Measurements from ENCODE around the gene UBTD2. TPM values are rescaled to one million over a fixed set of nuclear protein-coding genes. Genes with fewer than 3 reads are reported as not detected.
A peak's percentile ranks its signal among the peaks of the same experiment; 100 is the strongest.

The UBTD2 gene
- total RNA-seq, 1 donor from 2014 or later, result 15.8 TPM

DNA sequence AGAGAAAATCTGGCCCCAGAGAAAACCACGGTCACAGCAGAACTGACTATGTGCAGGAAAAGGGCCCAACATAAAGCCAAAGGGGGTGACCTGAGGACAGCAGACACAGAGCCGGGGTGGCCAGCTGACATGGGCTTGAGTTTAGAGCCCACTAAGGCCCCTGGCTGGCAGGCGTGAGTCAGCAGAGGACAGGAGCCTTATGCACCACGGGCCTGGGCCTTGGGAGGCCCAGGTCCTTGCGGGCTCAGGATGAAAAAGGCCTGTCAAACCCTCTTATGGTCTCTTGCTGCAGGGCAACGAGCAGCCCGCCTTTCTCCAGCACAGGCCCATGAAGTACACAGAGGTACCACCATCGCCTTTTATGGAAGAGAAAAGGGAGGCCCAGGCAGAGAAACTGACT lies 115.3 kb downstream of the UBTD2 start:
- TF ChIP-seq, protein P1, sequence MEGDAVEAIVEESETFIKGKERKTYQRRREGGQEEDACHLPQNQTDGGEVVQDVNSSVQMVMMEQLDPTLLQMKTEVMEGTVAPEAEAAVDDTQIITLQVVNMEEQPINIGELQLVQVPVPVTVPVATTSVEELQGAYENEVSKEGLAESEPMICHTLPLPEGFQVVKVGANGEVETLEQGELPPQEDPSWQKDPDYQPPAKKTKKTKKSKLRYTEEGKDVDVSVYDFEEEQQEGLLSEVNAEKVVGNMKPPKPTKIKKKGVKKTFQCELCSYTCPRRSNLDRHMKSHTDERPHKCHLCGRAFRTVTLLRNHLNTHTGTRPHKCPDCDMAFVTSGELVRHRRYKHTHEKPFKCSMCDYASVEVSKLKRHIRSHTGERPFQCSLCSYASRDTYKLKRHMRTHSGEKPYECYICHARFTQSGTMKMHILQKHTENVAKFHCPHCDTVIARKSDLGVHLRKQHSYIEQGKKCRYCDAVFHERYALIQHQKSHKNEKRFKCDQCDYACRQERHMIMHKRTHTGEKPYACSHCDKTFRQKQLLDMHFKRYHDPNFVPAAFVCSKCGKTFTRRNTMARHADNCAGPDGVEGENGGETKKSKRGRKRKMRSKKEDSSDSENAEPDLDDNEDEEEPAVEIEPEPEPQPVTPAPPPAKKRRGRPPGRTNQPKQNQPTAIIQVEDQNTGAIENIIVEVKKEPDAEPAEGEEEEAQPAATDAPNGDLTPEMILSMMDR (IDR thresholded peaks at IDR 0.05), result no peak
- peaks cover 71% of the 10 kb centered on the region for H3K4me1 ChIP-seq
- no peak for DNase-seq
- ATAC-seq, result no peak
- no peaks in the 10 kb centered on the region for H3K9me3 ChIP-seq
- no peak overlapping the region for H3K4me3 ChIP-seq
- intact Hi-C loops (cut with DNase I), result no loop called here
- no peaks in the 10 kb centered on the region for H3K36me3 ChIP-seq
- peak overlapping the region; percentile 56 for H3K27ac ChIP-seq
- H3K27me3 ChIP-seq (ENCODE audit: low read depth), result no peaks in the 10 kb centered on the region

DNA sequence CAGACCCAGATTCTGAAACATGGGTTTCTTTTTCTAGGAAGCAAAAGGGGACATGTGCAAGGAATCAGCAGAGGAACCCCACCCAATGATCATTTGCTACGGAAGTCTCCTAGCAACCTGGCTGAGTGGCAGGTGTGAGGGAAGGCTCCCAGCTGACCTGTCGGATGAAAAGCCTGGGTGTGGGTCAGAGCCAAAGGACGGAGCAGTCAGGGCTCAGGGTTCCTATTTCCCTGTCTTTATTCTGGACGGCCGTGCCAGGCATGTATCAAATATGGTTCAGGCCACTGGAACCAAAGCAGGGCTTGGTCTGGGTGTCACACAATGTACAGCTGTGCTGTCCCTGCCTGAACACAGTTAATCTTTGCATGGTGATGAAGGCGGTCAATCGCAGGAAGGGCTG lies 115.7 kb downstream of the UBTD2 start:
- no peaks in the 10 kb centered on the region for H3K27me3 ChIP-seq (ENCODE audit: low read depth)
- H3K4me3 ChIP-seq, result no peak overlapping the region
- H3K9me3 ChIP-seq, result no peaks in the 10 kb centered on the region
- ATAC-seq (peak in 1 of 2 donors; percentile 31), DNase-seq (no peak)
- H3K36me3 ChIP-seq, result no peaks in the 10 kb centered on the region
- TF ChIP-seq, protein P1 (IDR thresholded peaks at IDR 0.05), result no peak
- peaks cover 71% of the 10 kb centered on the region for H3K4me1 ChIP-seq
- H3K27ac ChIP-seq, result peak overlapping the region; percentile 56
- intact Hi-C loops (cut with DNase I), result no loop called here

DNA sequence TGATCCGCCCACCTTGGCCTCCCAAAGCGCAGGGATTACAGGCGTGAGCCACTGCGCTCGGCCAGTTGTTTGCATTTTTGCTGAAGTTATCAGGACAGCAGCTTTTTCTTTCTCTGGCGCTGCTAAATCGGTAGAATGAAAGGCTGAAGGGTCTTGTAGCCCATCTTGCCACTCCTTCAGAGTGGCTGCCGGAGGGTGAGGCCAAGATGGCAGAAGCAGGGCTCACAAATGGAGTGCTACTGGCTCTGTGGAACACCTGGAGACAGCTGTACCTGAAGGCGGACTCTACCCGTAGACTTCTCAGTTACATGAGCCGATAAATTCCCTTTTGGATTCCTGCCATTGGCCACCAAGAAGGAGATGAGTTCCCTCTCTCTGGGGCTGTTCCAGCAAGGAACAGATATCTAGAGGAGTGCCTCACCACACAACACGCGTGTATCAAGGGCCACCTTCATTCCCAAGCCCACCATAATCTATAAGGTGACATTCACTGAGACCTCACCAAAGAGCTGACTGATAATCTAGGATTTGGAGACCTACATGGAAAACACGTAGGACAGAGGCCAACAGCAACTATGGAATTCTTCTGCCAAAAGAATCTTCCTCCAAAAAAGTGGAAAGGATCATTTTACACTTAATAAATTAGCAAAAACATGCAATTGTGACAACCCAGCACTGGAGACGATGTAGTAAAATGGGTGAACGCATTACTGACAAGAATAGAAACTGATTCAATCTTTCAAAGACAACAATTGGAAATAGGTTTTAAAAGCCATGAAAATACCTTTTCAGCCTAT lies 117.3 kb downstream of the UBTD2 start:
- Histone ChIP-seq H3K4me1 (peaks cover 76% of the 10 kb centered on the region), H3K27ac (peak overlapping the region; percentile 63)
- intact Hi-C loops (cut with DNase I), result no loop called here

DNA sequence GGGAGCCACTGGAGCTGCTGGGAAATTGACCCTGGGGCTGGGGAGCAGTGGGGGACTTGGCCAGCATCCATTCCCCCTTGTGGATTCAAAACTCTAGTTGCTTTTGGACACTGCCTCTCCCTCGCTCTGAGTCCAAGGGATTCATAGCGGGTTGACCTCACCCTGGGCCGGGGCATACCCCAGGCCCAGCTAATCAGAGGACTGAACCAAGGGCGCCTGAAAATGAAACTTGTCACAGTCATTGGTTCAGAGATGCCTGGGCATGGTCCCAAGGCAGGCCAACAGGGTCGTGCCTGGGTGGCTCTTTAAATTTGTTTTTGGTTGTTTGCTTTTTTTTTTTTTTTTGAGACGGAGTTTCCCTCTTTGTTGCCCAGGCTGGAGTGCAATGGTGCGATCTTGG lies 118.1 kb downstream of the UBTD2 start:
- Histone ChIP-seq H3K4me3 (no peak overlapping the region), H3K9me3 (no peaks in the 10 kb centered on the region), H3K27ac (peak overlapping the region; percentile 33), H3K4me1 (peaks cover 70% of the 10 kb centered on the region), H3K36me3 (no peaks in the 10 kb centered on the region), H3K27me3 (ENCODE audit: low read depth) (no peaks in the 10 kb centered on the region)
- ATAC-seq (no peak), DNase-seq (no peak)
- TF ChIP-seq, protein P1 (IDR thresholded peaks at IDR 0.05), result no peak
- intact Hi-C loops (cut with DNase I), result no loop called here

More for the DNA sequence above, 117.3 kb downstream of the UBTD2 start:
- no peak for ATAC-seq
- no peak overlapping the region for H3K4me3 ChIP-seq
- TF ChIP-seq, protein P1 (IDR thresholded peaks at IDR 0.05), result no peak
- no peaks in the 10 kb centered on the region for H3K27me3 ChIP-seq (ENCODE audit: low read depth)
- H3K36me3 ChIP-seq, result no peaks in the 10 kb centered on the region
- DNase-seq, result no peak
- no peaks in the 10 kb centered on the region for H3K9me3 ChIP-seq

DNA sequence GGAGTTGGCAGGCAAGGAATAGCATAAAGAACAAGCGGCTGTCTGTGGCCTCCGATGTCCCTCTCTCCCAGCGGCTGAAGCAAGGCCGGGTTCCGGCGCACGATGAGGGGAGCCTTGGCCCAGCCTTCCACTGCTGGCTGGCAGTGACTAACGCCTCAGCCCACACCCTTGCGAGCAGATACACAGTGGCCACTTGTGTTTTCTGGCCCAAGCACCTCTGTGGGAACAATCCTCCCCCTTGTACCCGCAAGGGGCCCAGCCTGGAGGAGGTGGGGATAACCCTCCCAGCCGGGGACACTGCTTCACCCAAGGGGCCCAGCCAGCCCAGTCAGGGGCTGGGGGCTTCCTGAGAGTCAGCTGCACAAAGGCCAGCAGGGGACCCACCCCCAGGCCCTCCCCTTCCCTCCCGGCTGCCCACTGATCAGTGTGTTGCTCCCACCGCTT lies 118.8 kb downstream of the UBTD2 start:
- Histone ChIP-seq H3K27me3 (ENCODE audit: low read depth) (no peaks in the 10 kb centered on the region), H3K4me1 (peaks cover 64% of the 10 kb centered on the region), H3K4me3 (no peak overlapping the region), H3K27ac (peak overlapping the region; percentile 33), H3K9me3 (no peaks in the 10 kb centered on the region), H3K36me3 (no peaks in the 10 kb centered on the region)
- DNase-seq, result no peak
- peak in 1 of 2 donors; percentile 24 for ATAC-seq
- TF ChIP-seq, protein P1 (IDR thresholded peaks at IDR 0.05), result no peak
- intact Hi-C loops (cut with DNase I), result no loop called here

Measured in lower lobe of right lung (tissue), 2 donors.